ENCODE data around the gene LHFPL3.

DNA sequence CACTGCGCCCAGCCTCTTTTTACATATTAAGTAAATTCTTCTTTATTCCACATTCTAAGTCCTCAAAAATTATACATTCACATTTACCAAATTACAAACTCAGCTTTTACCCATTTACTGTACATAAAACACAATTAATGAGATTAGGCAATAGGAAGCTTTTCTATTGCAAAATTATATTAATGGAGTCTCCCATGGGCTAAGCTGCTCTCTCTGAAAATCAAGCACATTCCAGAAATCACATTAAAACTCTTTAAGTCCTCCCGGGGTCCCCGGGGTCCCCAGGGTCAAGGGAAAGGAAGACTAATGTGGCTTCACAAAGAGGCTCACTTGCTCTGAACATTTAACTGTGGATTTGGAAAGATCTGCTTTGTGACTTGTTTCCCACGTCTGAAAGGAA, 558.2 kb downstream of the LHFPL3 start:
- TF ChIP-seq, protein P1, sequence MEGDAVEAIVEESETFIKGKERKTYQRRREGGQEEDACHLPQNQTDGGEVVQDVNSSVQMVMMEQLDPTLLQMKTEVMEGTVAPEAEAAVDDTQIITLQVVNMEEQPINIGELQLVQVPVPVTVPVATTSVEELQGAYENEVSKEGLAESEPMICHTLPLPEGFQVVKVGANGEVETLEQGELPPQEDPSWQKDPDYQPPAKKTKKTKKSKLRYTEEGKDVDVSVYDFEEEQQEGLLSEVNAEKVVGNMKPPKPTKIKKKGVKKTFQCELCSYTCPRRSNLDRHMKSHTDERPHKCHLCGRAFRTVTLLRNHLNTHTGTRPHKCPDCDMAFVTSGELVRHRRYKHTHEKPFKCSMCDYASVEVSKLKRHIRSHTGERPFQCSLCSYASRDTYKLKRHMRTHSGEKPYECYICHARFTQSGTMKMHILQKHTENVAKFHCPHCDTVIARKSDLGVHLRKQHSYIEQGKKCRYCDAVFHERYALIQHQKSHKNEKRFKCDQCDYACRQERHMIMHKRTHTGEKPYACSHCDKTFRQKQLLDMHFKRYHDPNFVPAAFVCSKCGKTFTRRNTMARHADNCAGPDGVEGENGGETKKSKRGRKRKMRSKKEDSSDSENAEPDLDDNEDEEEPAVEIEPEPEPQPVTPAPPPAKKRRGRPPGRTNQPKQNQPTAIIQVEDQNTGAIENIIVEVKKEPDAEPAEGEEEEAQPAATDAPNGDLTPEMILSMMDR (IDR thresholded peaks at IDR 0.05): no peak
- no peak for TF ChIP-seq EZH2 (IDR thresholded peaks at IDR 0.05; ENCODE audit: borderline replicate concordance, insufficient read depth, low read depth, low read length, poor library complexity, severe bottlenecking)

Data from B cell (primary cell).